Left ventricle myocardium inferior (tissue), 1 donor: ENCODE measurements around the gene CLCF1. TPM values are rescaled to one million over a fixed set of nuclear protein-coding genes. Genes with fewer than 3 reads are reported as not detected.

Source experiments
- DNase-seq: peaks from one replicate; pipeline ENCODE4 v3.0.0-alpha.2; 2020
- H3K27ac ChIP-seq: fragments of 200-600 bp; replicated peaks from 2 replicates; pipeline ENCODE4 v1.8.0; 2021
- H3K27me3 ChIP-seq: fragments of 200-600 bp; 2 replicates; pipeline ENCODE4 v1.8.0; 2021; ENCODE audit warnings: low read depth
- H3K36me3 ChIP-seq: fragments of 200-600 bp; 2 replicates; pipeline ENCODE4 v1.8.0; 2021
- H3K4me1 ChIP-seq: fragments of 200-600 bp; 2 replicates; pipeline ENCODE4 v1.8.0; 2021
- H3K4me3 ChIP-seq: fragments of 200-600 bp; 2 replicates; pipeline ENCODE4 v1.8.0; 2021; ENCODE audit warnings: mild to moderate bottlenecking, moderate library complexity
- H3K9me3 ChIP-seq: fragments of 200-600 bp; replicated peaks from 2 replicates; pipeline ENCODE4 v1.8.0; 2021
- intact Hi-C: fragments of 100-400 bp; cut with micrococcal nuclease; formaldehyde crosslinking; loops from one replicate; pipeline ENCODE4 v1.11.0; 2022
- total RNA-seq: library from RNA; stranded (reverse); fragmentation: NEBNext Ultra II Directional; extraction: Animal tissue kit (Norgen Biotek cat#: 25700); gene quantifications from one replicate; pipeline ENCODE4 v1.2.1, GENCODE V29; 2021
- TF ChIP-seq, protein P1 (sequence below): fragments of 200-600 bp; IDR thresholded peaks from 2 replicates; pipeline ENCODE4 v1.8.0; 2021; ENCODE audit warnings: antibody characterized with exemption, mild to moderate bottlenecking, borderline replicate concordance
- donor health status: DM: no; HTN: yes; CAD: no; lungs with severe emphysema.

CLCF1 gene
- total RNA-seq, 1 donor from 2014 or later: 0.82 TPM

DNA sequence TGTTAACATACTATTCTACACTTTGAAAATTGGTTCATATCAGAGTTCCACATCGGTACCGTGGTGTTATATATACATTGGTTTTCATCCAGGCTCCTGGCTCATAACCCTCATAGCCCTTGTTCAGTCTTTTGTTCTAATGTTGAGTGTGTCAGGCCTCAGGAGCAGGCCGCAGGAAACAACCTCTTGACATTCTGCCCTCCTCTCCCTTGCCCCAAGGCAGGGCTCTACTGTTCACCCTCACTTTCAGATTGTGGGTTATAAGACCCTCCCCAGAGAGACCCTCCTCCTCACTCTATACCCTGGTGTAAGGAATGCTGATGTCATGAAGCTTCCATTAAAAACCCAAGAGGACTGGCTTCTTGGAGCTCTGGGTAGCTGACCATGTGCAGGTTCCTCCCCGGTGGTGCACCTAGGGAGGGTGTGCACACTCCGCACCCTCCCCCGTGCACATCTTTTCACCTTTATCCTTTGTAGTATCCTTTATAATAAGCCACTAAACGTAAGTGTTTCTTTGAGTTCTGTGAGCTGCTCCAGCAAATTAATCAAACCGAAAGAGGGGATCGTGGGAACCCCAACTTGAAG lies 58.0 kb downstream of the CLCF1 start:
- Histone ChIP-seq H3K27ac (no peak overlapping the region), H3K27me3 (no peaks in the 10 kb centered on the region), H3K9me3 (no peaks in the 10 kb centered on the region), H3K4me3 (no peak overlapping the region), H3K36me3 (no peaks in the 10 kb centered on the region), H3K4me1 (peaks cover 30% of the 10 kb centered on the region)
- TF ChIP-seq, protein P1, sequence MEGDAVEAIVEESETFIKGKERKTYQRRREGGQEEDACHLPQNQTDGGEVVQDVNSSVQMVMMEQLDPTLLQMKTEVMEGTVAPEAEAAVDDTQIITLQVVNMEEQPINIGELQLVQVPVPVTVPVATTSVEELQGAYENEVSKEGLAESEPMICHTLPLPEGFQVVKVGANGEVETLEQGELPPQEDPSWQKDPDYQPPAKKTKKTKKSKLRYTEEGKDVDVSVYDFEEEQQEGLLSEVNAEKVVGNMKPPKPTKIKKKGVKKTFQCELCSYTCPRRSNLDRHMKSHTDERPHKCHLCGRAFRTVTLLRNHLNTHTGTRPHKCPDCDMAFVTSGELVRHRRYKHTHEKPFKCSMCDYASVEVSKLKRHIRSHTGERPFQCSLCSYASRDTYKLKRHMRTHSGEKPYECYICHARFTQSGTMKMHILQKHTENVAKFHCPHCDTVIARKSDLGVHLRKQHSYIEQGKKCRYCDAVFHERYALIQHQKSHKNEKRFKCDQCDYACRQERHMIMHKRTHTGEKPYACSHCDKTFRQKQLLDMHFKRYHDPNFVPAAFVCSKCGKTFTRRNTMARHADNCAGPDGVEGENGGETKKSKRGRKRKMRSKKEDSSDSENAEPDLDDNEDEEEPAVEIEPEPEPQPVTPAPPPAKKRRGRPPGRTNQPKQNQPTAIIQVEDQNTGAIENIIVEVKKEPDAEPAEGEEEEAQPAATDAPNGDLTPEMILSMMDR: no peak
- DNase-seq: no peak
- intact Hi-C loops: loop anchor here (5.0 kb wide), 1 partner anchor 53 kb away; no protein-coding TSS in a partner anchor

DNA sequence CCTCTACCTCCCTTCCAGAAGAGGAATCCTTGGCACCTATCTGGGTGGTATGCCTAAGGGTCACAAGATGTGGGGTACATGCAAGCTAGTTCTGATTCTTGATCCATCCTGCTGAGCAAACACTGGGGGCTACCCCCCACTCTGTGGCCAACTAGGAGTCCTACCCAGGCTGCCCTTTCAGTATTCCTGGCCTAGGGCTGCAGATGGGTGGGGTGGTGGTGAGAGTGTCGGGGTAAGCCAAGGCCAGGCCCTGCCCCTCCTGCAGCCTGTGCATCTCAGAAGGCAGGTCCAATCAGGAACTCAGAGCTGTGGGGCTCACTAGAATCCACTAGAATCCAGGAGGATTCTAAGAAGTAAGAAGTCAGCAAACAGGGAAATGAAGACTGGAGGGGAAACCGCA lies 59.2 kb downstream of the CLCF1 start:
- DNase-seq: no peak
- Histone ChIP-seq H3K27ac (no peak overlapping the region), H3K4me1 (peaks cover 25% of the 10 kb centered on the region), H3K9me3 (no peaks in the 10 kb centered on the region), H3K36me3 (peaks cover 8% of the 10 kb centered on the region), H3K27me3 (no peaks in the 10 kb centered on the region), H3K4me3 (no peak overlapping the region)
- TF ChIP-seq, protein P1: no peak
- intact Hi-C loops: no loop called here

Other genes with a start within 250 kb of the CLCF1 start
- 53.8 TPM for gene GRK2, start 107.1 kb downstream of the CLCF1 start, total RNA-seq
- 11.8 TPM for gene ANKRD13D, start 84.3 kb downstream of the CLCF1 start, total RNA-seq
- gene SSH3, start 70.1 kb downstream of the CLCF1 start, total RNA-seq: 14.9 TPM
- gene POLD4, start 20.1 kb downstream of the CLCF1 start, total RNA-seq: 47.0 TPM
- gene RAD9A, start 18.4 kb upstream of the CLCF1 start, total RNA-seq: 7.0 TPM
- 86.0 TPM for gene PPP1CA, start 28.3 kb upstream of the CLCF1 start, total RNA-seq
- gene TBC1D10C, start 30.5 kb upstream of the CLCF1 start, total RNA-seq: 1.0 TPM
- gene CARNS1, start 42.1 kb upstream of the CLCF1 start, total RNA-seq: 14.5 TPM
- gene RPS6KB2, start 54.9 kb upstream of the CLCF1 start, total RNA-seq: 21.3 TPM
- gene PTPRCAP, start 64.1 kb upstream of the CLCF1 start, total RNA-seq: 0.60 TPM
- 25.5 TPM for gene CORO1B, start 69.9 kb upstream of the CLCF1 start, total RNA-seq
- gene GPR152, start 79.1 kb upstream of the CLCF1 start, total RNA-seq: not detected
- 1.4 TPM for gene CABP4, start 81.8 kb upstream of the CLCF1 start, total RNA-seq
- 87.5 TPM for gene TMEM134, start 95.7 kb upstream of the CLCF1 start, total RNA-seq
- 55.3 TPM for gene AIP, start 109.4 kb upstream of the CLCF1 start, total RNA-seq
- gene PITPNM1, start 131.8 kb upstream of the CLCF1 start, total RNA-seq: 36.6 TPM
- 66.1 TPM for gene CDK2AP2, start 134.6 kb upstream of the CLCF1 start, total RNA-seq
- gene CABP2, start 149.8 kb upstream of the CLCF1 start, total RNA-seq: not detected
- gene GSTP1, start 210.2 kb upstream of the CLCF1 start, total RNA-seq: 313 TPM
- gene NDUFV1, start 233.3 kb upstream of the CLCF1 start, total RNA-seq: 640 TPM